HUES64 (cell line): Measurements from ENCODE around the gene ADGRB3.

Experiments used
- H3K27ac ChIP-seq: 2 replicates; pipeline ENCODE4 v1.7.0; 2013; ENCODE audit warnings: low read depth, low read length, inconsistent platforms
- H3K27me3 ChIP-seq: 2 replicates; pipeline ENCODE4 v1.6.1; 2013; ENCODE audit warnings: mild to moderate bottlenecking, low read length; ENCODE audit not compliant: insufficient read depth
- H3K36me3 ChIP-seq: 2 replicates; pipeline ENCODE4 v1.6.1; 2013; ENCODE audit warnings: mild to moderate bottlenecking, low read length; ENCODE audit not compliant: insufficient read depth
- H3K4me1 ChIP-seq: 2 replicates; pipeline ENCODE4 v1.6.1; 2013; ENCODE audit warnings: mild to moderate bottlenecking, low read length, moderate library complexity; ENCODE audit not compliant: insufficient read depth
- H3K4me3 ChIP-seq: 2 replicates; pipeline ENCODE4 v1.5.1; 2013; ENCODE audit warnings: mild to moderate bottlenecking, low read length, moderate library complexity
- H3K9ac ChIP-seq: 2 replicates; pipeline ENCODE4 v1.6.1; 2013; ENCODE audit warnings: mild to moderate bottlenecking, low read depth, low read length
- H3K9me3 ChIP-seq: 2 replicates; pipeline ENCODE4 v1.6.1; 2013; ENCODE audit warnings: low read depth, low read length; ENCODE audit not compliant: insufficient read depth
- WGBS: fragments of 150-250, 120-280 bp; methylation state at CpG from one replicate; pipeline ENCODE4 v1.1.7; 2013; ENCODE audit warnings: missing lambda C conversion rate; 5-methylcytosine and 5-hydroxymethylcytosine counted together

ADGRB3 gene

DNA sequence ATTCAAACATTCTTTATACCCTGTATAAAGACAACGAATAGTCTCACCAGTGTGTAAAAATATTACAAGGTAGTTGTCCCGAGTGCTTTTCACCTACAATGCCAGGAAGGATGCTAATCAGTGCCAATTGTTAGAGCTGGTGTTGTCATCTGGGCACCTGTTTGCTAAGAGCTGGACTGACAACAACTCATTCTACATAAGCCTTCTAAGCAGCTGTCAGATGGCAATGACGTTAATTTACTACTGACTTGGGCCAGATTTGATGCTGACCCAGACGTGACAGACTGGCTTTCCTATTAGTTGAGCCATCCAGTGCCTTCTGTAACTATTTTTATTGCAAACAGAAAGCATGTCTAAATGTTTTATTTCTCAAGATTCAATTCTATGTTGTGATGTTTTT, 355.2 kb downstream of the ADGRB3 start:
- H3K27me3 ChIP-seq = no peaks in the 10 kb centered on the region
- H3K4me1 ChIP-seq = peaks cover 6% of the 10 kb centered on the region; the same call in 1 of the 2 replicates
- no peak overlapping the region for H3K4me3 ChIP-seq
- no peaks in the 10 kb centered on the region for H3K36me3 ChIP-seq
- H3K27ac ChIP-seq = no peak overlapping the region
- no peaks in the 10 kb centered on the region for H3K9me3 ChIP-seq
- 90% methylated on average over 4 of the region's 4 CpGs for WGBS
- H3K9ac ChIP-seq = no peak overlapping the region

- Histone ChIP-seq H3K4me3 (no peak overlapping the region), H3K4me1 (peaks cover 6% of the 10 kb centered on the region; the same call in 1 of the 2 replicates), H3K9me3 (no peaks in the 10 kb centered on the region), H3K36me3 (no peaks in the 10 kb centered on the region), H3K27me3 (no peaks in the 10 kb centered on the region), H3K9ac (no peak overlapping the region), H3K27ac (no peak overlapping the region)
- WGBS = 95% methylated on average over 5 of the region's 5 CpGs
Measured at GRCh38 chr6:68993911-68994310, 358.8 kb downstream of the ADGRB3 start.

GRCh38 chr6:68994521-68994920, 359.4 kb downstream of the ADGRB3 start:
- 92% methylated on average over 1 of the region's 1 CpG for WGBS
- no peaks in the 10 kb centered on the region for H3K9me3 ChIP-seq
- H3K27me3 ChIP-seq = no peaks in the 10 kb centered on the region
- no peaks in the 10 kb centered on the region for H3K36me3 ChIP-seq
- H3K9ac ChIP-seq = no peak overlapping the region
- no peak overlapping the region for H3K4me3 ChIP-seq
- peaks cover 6% of the 10 kb centered on the region; the same call in 1 of the 2 replicates for H3K4me1 ChIP-seq
- no peak overlapping the region for H3K27ac ChIP-seq

DNA sequence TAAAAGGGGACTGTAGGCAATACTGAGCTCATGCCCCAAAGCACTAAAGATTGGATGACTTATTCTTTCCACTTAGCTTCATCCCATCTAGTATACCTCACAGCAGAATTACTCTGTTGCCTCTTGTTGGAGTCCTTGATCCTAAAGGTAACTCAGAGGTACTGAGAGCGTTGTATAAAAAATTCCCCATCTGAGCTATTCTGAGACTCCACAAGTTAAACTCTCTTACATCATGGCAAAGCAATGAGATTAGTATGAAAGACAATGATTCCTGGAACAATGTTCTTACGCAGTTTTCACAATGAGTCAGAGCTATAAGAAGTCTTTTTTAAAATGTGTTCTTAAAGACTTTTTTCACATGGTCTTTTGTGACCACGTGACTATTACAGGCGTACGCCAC, 370.1 kb downstream of the ADGRB3 start:
- H3K36me3 ChIP-seq = no peaks in the 10 kb centered on the region
- no peak overlapping the region for H3K4me3 ChIP-seq
- peaks cover 22% of the 10 kb centered on the region for H3K4me1 ChIP-seq
- no peaks in the 10 kb centered on the region for H3K27me3 ChIP-seq
- H3K9ac ChIP-seq = no peak overlapping the region
- H3K9me3 ChIP-seq = no peaks in the 10 kb centered on the region
- H3K27ac ChIP-seq = no peak overlapping the region
- WGBS = 94% methylated on average over 5 of the region's 5 CpGs

DNA sequence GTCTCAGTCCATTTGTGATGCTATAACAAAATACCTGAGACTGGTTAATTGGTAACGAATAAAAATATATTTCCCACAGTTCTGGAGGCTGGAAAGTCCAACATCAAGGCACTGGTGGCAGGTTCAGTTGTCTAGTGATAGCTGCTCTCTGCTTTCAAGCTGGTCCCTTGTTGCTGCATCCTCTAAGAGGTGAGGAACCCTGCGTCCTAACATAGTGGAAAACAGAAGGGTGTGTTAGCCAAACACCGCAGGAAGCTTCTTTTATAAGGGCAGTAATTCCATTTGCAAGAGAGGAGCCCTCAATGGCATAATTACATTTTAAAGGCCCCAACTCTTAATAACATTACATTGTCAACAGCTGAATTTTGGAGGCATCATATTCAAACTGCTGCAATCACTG, 372.7 kb downstream of the ADGRB3 start:
- H3K9me3 ChIP-seq = no peaks in the 10 kb centered on the region
- no peak overlapping the region for H3K27ac ChIP-seq
- no peak overlapping the region for H3K9ac ChIP-seq
- H3K27me3 ChIP-seq = no peaks in the 10 kb centered on the region
- no peak overlapping the region for H3K4me3 ChIP-seq
- peaks cover 22% of the 10 kb centered on the region for H3K4me1 ChIP-seq
- no peaks in the 10 kb centered on the region for H3K36me3 ChIP-seq
- 47% methylated on average over 3 of the region's 3 CpGs for WGBS

GRCh38 chr6:69012211-69012610, 377.1 kb downstream of the ADGRB3 start:
- Histone ChIP-seq H3K9me3 (no peaks in the 10 kb centered on the region), H3K9ac (no peak overlapping the region), H3K27me3 (no peaks in the 10 kb centered on the region), H3K27ac (no peak overlapping the region), H3K4me3 (no peak overlapping the region), H3K4me1 (peaks cover 26% of the 10 kb centered on the region), H3K36me3 (no peaks in the 10 kb centered on the region)
- WGBS = 69% methylated on average over 2 of the region's 2 CpGs

DNA sequence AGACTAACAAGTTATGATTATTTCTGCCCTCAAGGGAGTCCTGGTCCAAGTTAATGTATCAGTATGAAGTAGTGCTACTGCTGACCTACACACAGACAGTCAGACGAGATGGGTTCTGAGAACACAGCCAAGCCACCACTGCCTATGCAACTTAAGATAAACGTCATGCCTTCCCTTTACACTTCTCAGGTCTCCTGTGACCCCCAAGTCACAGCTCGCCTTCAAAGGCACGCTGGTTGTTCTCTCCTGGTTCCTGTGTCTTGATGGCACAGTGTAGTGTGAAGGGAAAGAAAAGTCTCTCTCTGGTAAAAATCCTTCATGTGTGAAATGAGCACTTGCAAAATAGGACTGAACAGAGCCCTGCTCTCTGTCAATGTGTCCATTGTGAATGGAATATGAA, 377.8 kb downstream of the ADGRB3 start:
- 82% methylated on average over 4 of the region's 4 CpGs for WGBS
- Histone ChIP-seq H3K27me3 (no peaks in the 10 kb centered on the region), H3K4me1 (peaks cover 19% of the 10 kb centered on the region), H3K36me3 (no peaks in the 10 kb centered on the region), H3K4me3 (no peak overlapping the region), H3K27ac (no peak overlapping the region), H3K9ac (no peak overlapping the region), H3K9me3 (no peaks in the 10 kb centered on the region)

GRCh38 chr6:69018906-69019305, 383.8 kb downstream of the ADGRB3 start:
- H3K27ac ChIP-seq = no peak overlapping the region
- H3K27me3 ChIP-seq = no peaks in the 10 kb centered on the region
- WGBS = 97% methylated on average over 1 of the region's 1 CpG
- H3K9ac ChIP-seq = no peak overlapping the region
- H3K36me3 ChIP-seq = no peaks in the 10 kb centered on the region
- H3K9me3 ChIP-seq = no peaks in the 10 kb centered on the region
- H3K4me1 ChIP-seq = peaks cover 7% of the 10 kb centered on the region
- no peak overlapping the region for H3K4me3 ChIP-seq

- Histone ChIP-seq H3K4me1 (peaks cover 7% of the 10 kb centered on the region), H3K27ac (no peak overlapping the region), H3K27me3 (no peaks in the 10 kb centered on the region), H3K4me3 (no peak overlapping the region), H3K9ac (no peak overlapping the region), H3K36me3 (no peaks in the 10 kb centered on the region), H3K9me3 (no peaks in the 10 kb centered on the region)
- 92% methylated on average over 4 of the region's 4 CpGs for WGBS
Measured at GRCh38 chr6:69019832-69020231, 384.8 kb downstream of the ADGRB3 start.

- H3K27ac ChIP-seq = no peak overlapping the region
- WGBS = no CpG with 5 or more reads among the region's 1 CpG
- no peak overlapping the region for H3K9ac ChIP-seq
- no peaks in the 10 kb centered on the region for H3K4me1 ChIP-seq
- H3K4me3 ChIP-seq = no peak overlapping the region
- no peaks in the 10 kb centered on the region for H3K27me3 ChIP-seq
- H3K9me3 ChIP-seq = no peaks in the 10 kb centered on the region
- H3K36me3 ChIP-seq = no peaks in the 10 kb centered on the region
Measured at GRCh38 chr6:69022993-69023392, 387.9 kb downstream of the ADGRB3 start.

- H3K36me3 ChIP-seq = no peaks in the 10 kb centered on the region
- no peaks in the 10 kb centered on the region for H3K27me3 ChIP-seq
- no peaks in the 10 kb centered on the region for H3K9me3 ChIP-seq
- no peak overlapping the region for H3K4me3 ChIP-seq
- no peak overlapping the region for H3K9ac ChIP-seq
- 97% methylated on average over 3 of the region's 3 CpGs for WGBS
- no peaks in the 10 kb centered on the region for H3K4me1 ChIP-seq
- no peak overlapping the region for H3K27ac ChIP-seq
Measured at GRCh38 chr6:69026243-69026642, 391.2 kb downstream of the ADGRB3 start.

DNA sequence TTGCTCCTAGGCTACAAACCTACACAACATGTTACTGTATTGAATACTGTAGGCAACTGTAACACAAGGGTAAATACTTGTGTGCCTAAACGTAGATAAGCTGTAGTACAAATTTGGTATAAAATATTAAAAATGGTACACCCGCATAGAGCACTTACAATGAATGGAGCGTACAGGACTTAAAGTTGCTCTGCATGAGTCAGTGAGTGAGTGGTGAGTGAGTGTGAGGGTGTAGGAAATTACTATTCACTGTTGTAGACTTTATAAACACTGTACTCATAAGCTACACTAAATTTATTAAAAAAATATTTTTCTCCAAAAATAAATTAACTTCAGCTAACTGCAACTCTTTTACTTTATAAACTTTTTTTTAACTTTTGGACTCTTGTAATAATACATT, 391.6 kb downstream of the ADGRB3 start:
- Histone ChIP-seq H3K4me3 (no peak overlapping the region), H3K27ac (no peak overlapping the region), H3K27me3 (no peaks in the 10 kb centered on the region), H3K4me1 (no peaks in the 10 kb centered on the region), H3K9me3 (no peaks in the 10 kb centered on the region), H3K9ac (no peak overlapping the region), H3K36me3 (no peaks in the 10 kb centered on the region)
- WGBS = 66% methylated on average over 3 of the region's 3 CpGs
